HG03108 (cell line): Measurements from ENCODE around the gene KCNG1.

Experiments used
- ATAC-seq: cut with Tn5 transposase; IDR thresholded peaks from one replicate; pipeline ENCODE4 v1.9.1; 2021; ENCODE audit warnings: moderate library complexity; ENCODE audit not compliant: unreplicated experiment

KCNG1 gene

GRCh38 chr20:51036226-51036625 lies 13.3 kb upstream of the KCNG1 start:
- ATAC-seq: no peak

GRCh38 chr20:51034988-51035656 lies 12.2 kb upstream of the KCNG1 start:
- no peak for ATAC-seq

GRCh38 chr20:51034476-51034875 lies 11.6 kb upstream of the KCNG1 start:
- no peak for ATAC-seq

- ATAC-seq: no peak
Observed at GRCh38 chr20:51029963-51030920, 7.3 kb upstream of the KCNG1 start.

GRCh38 chr20:51029556-51029955 lies 6.6 kb upstream of the KCNG1 start:
- no peak for ATAC-seq

DNA sequence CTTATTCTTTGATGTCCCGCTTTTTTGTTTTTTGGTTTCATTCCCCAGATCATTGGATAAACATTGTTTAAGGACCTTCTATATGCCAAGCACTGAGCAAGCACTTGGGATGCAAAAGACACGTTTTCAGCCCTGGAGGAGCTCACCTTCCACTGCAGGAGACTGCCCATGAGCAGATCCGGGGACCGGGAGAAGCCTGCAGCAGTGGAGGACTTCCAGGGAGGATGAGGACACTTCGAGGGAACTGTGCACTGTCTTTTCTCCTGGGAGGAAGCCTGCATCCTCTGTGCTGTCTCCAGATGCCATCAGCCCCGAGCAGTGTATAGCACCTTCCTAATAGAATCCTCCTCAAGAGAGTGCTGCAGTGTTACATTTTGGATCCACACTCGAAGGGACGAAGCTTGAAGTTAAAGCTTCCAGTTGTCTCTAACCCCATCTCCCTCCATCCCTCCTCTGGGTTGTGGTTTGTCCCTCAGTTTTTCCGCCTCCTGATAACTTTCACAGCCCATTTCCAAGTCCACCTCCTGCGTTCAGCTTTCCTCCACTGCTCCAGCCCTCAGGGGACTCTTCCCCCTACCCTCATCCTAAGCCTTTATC lies 5.8 kb upstream of the KCNG1 start:
- no peak for ATAC-seq

- no peak for ATAC-seq
Observed at GRCh38 chr20:51027035-51027795, 4.3 kb upstream of the KCNG1 start.

DNA sequence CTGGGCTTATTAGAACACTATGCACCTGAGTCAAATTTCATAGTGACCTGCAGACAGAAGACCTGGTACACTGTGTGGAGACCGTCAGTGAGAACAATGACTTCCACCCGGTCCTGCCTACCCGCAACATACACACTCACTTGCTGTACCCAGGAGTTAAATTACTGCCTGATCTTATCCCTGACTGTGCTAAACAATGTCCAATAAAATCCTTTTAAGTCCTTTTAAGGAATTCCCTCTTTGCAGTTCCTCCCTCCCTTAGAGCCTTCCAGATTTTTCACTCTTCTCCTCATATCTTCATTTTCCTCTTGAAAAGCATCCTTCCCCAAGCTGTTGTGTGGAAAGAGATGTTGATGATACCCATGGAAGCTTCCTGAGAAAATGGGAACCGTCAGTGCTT lies 3.4 kb upstream of the KCNG1 start:
- no peak for ATAC-seq

GRCh38 chr20:51024761-51025160 lies 1.9 kb upstream of the KCNG1 start:
- no peak for ATAC-seq

GRCh38 chr20:51023617-51024155 lies 779 bp upstream of the KCNG1 start:
- no peak for ATAC-seq

DNA sequence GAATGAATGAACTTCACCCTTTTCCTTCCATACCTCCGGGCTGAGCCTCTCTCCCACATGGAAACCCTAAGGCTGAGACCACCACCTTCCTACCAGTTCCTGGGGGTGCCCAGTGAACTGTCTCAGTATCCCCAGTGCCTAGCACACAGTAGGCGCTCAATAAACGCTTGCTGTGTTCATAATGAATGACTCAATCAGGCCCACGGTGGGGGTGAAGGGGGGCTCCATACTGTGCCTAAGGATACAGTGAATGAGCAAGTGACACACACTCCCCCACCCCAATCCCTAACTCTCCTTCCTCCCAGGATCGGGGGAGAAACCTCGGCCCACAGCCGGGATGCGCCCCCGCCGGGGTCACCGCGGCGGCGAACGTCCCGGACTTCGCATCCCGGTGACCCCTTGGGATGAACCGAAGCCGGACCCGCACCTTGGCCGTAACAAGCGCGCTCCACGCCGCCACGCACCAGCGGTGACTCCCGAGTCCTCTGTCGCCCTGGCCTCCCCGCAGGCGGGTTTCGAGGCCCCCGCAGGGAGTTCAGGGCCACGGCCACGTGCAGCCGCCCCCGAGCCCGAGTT lies 592 bp downstream of the KCNG1 start:
- no peak for ATAC-seq

DNA sequence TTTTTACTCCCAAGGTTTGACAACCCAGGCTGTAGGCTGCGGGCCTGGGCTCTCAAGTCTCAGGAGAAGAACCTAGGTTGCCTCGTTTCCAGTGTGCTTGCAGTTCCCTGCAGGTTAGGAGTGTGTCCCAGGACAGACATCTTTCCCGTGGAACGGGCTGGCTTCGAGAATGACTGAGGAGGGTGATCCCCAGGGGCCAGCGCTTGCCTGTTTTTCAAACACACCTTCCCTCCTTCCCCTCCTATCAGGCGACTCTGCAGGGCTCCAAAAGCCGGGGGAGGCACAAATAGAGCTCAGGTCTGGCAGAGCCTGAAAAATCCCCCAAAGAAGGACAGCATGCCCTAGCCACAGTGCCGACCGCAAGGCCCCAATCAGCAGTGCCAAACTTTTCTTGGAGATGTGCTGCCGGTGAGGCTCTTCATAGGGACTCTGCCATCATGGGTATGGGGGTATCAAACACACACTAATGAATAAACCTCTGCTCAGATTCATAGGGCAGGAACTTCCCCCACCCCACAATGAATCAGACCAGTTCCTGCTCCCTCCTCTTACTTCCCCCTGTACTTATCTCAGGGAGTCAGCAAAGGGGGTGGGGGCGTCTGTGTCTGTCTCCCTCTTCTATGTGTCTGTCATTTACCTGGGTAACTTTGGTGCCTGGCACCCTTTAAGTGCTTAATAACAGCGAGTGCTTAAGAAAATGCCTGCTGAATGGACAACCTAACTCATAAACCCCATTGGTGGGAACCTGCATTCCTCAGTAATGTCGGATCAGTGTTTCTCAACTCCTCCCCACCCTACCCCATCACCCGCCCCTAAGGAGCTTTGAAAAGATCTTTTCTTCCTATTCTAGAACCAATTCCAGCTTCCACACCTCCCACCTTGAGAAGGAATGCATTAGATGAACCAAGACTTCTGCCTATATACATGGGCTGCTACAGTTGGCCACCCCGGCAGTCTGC lies 1.6 kb downstream of the KCNG1 start:
- no peak for ATAC-seq

- no peak for ATAC-seq
Observed at GRCh38 chr20:51020657-51021056, 2.2 kb downstream of the KCNG1 start.

- no peak for ATAC-seq
Observed at GRCh38 chr20:51019656-51020592, 3.0 kb downstream of the KCNG1 start.

GRCh38 chr20:51017251-51017650 lies 5.7 kb downstream of the KCNG1 start:
- no peak for ATAC-seq

DNA sequence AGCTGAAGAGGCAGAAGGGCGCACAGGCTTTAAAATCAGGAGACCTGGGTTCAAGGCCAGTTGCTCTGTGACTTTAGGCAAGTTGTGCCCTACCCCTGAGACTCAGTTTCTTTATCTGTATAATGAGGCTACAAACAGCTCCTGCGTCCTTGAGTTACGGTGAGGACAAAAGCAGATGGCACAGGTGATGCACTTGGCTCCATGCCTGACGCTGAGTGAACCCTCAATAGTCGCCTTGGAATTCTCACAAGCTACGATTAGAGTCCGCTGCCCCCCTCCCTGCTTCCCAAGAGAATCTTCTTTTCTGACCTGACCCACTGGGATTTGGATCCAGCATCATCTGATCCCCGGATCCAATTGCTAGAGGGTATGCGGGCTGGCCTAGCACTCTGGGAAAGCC lies 6.4 kb downstream of the KCNG1 start:
- no peak for ATAC-seq

DNA sequence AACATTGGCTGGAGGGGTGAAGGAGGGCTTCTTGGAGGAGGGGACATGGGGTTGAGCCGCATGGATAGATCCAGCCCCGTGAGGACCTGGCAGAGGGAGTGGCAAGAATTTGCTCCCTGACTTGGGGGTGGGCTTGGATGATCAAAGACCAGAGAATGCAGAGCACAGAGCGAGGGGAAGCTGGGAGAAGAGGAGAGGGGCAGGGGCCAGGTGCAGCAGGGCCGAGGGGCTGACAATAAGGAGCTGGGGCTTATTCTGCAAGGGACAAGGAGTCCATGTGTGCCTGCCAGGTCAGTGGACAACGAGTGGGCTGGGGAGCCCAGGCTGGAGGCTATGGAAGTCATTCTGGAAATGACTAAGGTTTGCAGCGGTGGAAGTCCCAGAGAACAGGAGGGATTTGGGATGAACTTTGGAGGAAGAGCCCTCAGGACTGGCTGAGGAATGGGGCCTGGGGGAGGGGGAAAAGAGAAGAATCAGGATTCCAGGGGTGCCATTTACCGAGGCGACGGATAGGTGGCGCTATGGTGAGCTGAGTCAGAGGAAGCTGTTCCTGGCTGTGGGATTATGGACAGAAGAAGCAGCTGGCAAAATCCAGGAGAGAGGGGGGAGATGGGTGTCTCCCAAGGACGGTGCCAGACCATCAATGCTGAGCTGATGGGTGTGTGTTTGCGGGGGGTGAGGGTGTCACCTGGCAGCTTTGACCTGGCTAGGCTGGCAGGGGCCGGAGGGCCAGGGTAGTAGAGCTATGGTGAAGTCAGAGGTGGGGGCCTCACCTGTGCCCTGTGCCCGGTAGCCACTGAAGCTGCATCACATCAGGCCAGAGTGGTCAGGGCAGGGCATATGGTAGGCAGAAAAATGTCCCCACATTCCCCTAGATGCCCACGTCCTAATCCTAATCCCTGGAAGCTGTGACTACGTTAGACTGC lies 7.8 kb downstream of the KCNG1 start:
- no peak for ATAC-seq
